ENCODE data around the gene NPTN. TPM values are rescaled to one million over a fixed set of nuclear protein-coding genes. Genes with fewer than 3 reads are reported as not detected.

The NPTN gene
- total RNA-seq, 4 donors from 2014 or later = 66.6 to 94.3 (median 88.8) TPM

DNA sequence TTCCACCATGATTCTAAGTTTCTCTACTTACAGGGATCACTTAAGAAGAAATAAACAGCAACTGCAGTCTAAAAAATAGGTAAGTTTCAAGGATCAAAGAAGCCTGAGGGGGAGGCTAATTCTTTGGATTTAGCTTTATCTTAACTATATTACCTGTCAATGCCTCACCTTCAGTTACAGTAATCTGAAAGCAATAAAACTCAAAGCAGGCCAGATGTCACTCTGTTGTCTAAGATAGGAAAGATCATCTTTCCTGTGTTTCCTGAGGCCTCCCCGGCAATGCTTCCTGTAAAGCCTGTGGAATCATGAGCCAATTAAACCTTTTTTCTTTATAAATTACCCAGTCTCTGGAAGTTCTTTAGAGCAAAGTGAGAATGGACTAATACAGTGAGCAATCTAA lies 60.2 kb downstream of the NPTN start:
- DNase-seq (ENCODE audit: low spot score) (no peak), ATAC-seq (ENCODE audit: low FRiP score) (no peak)
- TF ChIP-seq, protein P1, sequence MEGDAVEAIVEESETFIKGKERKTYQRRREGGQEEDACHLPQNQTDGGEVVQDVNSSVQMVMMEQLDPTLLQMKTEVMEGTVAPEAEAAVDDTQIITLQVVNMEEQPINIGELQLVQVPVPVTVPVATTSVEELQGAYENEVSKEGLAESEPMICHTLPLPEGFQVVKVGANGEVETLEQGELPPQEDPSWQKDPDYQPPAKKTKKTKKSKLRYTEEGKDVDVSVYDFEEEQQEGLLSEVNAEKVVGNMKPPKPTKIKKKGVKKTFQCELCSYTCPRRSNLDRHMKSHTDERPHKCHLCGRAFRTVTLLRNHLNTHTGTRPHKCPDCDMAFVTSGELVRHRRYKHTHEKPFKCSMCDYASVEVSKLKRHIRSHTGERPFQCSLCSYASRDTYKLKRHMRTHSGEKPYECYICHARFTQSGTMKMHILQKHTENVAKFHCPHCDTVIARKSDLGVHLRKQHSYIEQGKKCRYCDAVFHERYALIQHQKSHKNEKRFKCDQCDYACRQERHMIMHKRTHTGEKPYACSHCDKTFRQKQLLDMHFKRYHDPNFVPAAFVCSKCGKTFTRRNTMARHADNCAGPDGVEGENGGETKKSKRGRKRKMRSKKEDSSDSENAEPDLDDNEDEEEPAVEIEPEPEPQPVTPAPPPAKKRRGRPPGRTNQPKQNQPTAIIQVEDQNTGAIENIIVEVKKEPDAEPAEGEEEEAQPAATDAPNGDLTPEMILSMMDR (IDR thresholded peaks at IDR 0.05) = no peak

DNA sequence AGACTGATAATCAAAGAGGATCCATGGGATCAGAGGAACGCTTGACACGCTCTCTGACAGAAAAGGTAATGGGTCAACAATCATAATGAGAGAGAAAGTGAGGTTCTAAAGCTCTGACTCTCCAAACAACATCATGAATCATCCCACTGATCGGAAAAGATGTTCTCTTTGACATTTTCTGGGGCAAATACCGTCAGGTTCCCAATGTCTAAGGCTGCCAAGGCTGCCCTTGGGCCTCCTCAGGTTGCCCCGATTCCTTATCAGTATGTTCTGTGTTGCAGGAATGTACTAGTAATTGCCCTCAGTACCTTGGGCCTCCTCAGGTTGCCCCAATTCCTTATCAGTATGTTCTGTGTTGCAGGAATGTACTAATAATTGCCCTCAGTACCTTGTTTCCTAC lies 60.9 kb downstream of the NPTN start:
- TF ChIP-seq, protein P1 (IDR thresholded peaks at IDR 0.05) = no peak
- ATAC-seq (ENCODE audit: low FRiP score) (no peak), DNase-seq (ENCODE audit: low spot score) (no peak)

DNA sequence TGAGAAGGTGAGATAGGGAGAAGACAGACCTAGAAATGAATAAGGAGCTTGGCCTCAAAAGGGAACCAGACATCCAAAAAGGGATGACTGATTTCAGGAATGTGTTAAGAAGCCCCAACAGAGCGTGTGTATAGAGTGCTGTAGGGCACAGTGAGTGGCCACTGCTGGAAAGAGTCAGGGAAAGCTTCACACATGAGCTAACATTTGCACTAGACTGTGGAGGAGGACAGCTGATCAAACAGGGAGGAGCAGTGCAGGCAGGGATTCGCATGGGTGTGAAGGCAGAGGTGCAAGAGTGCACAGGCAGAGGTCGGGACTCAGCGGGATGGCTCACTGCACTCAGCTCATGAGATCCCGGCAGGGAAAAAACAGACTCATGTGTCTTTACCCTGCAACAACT lies 61.8 kb downstream of the NPTN start:
- DNase-seq (ENCODE audit: low spot score) (no peak), ATAC-seq (ENCODE audit: low FRiP score) (no peak)
- TF ChIP-seq, protein P1 (IDR thresholded peaks at IDR 0.05) = no peak

DNA sequence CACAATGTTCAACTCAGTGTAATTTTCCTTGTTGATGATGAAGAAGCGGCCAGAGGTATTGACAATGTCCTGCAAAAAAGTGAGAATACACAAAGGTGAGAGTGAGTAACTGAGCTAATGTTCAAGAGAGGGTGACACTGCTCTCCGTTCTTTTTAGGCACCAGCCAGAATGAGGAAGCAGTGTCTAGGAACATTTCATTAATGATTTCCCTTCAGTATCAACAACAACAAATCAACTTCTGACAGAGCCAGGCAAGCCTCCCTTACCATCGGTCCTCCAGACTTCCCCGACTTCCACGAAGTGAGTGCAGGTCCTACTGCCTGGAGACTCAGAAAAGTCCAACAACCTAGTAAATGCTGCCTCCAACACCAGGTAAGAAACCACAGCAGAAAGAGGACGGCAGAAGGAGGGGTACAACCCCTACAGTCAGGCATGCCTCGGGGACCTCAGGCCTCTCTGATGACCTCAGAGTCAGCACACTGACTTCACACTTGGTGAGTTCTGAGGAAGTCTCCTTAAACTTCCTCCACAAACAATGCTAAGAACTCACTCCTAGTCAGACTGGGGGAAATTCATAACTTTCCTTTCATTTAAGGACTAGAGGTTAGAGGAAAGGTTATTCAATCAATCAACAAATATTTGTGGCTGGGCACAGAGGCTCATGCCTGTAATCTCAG lies 62.7 kb downstream of the NPTN start:
- TF ChIP-seq, protein P1 (IDR thresholded peaks at IDR 0.05) = no peak

DNA sequence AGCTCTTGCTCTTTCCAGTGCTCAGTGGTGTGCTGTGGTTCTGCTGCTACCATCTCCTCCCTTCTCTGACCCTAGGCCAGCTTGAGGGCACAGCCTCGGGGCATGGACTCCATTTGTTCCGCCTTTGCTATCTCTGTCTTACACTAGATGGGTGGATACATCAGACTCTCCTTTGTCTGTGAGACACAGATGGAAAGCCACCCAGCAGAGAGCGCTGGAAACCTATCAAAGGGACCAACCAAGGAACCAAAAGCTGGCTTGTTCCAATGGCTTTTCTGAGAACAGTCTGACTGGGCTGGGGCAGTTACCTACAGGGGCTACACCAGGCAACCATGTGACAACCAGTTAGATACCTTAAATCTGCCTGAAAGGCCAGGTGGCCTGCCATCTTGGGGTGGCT lies 63.8 kb downstream of the NPTN start:
- TF ChIP-seq, protein P1 (IDR thresholded peaks at IDR 0.05) = no peak
- no peak for ATAC-seq (ENCODE audit: low FRiP score)
- DNase-seq (ENCODE audit: low spot score) = no peak

More for the DNA sequence above, 62.7 kb downstream of the NPTN start:
- no peak for DNase-seq (ENCODE audit: low spot score)
- ATAC-seq (ENCODE audit: low FRiP score) = no peak

DNA sequence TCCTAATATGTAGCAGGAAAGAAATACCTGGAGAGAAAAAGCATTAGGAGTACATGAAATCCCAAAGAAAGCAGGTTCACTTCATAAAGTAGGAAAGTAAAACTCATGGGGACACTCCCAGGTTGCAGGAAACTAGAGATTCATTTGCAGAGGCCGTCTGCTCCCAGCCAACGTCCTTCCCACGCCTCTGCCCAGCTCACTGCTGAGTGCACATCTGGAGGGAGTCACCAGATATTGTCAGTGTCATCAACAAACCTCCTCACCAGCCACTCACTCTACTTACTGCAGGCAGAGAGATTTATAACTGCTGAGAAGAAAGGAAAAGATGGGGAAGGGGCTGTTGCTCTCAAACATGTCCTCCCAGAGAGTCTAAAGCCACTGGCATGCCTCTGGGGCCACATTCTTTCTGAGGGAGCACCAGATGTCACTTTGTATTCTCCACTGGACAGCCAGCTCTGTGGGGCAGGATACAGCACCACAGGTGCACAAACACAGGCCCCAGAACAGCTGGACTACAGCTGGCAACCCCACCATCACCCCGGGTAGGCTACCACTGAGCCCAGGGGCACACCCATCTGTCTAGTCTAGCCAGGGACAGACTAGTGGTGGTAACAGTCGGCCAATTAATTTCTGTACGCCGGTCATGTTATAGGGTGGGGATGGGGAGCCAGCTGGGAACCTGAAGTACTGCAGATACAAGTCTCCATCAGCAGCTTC lies 64.5 kb downstream of the NPTN start:
- TF ChIP-seq, protein P1 (IDR thresholded peaks at IDR 0.05) = no peak
- DNase-seq (ENCODE audit: low spot score) (no peak), ATAC-seq (ENCODE audit: low FRiP score) (no peak)

DNA sequence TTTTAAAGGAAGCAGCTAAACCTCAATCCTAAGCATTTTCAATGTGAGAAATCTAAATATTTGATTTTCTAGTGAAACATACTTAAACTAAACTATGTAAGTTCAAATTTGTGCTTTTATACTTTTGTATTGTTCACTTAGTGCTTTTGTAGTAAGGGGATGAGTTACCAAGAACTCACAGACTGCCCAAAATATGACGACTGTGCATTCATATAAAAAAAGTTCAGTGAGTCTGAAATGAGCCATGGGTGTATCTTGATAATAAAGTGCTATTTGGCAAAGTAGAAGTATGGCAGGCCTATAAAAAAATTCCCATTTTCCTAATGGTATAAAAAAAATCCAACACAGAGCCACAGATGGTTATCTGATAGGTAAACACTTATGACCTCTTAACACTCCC lies 66.2 kb downstream of the NPTN start:
- TF ChIP-seq, protein P1 (IDR thresholded peaks at IDR 0.05) = no peak
- no peak for ATAC-seq (ENCODE audit: low FRiP score)

More for the DNA sequence above, 66.2 kb downstream of the NPTN start:
- no peak for DNase-seq (ENCODE audit: low spot score)
